GM12872 (cell line): Measurements from ENCODE around the gene CROCC2.

Experiments used
- TF ChIP-seq, protein P1 (sequence below): IDR thresholded peaks from 3 replicates; pipeline ENCODE4 v1.5.1; 2011; ENCODE audit warnings: low read depth, mild to moderate bottlenecking, low read length, moderate library complexity; ENCODE audit not compliant: insufficient read depth

The CROCC2 gene

DNA sequence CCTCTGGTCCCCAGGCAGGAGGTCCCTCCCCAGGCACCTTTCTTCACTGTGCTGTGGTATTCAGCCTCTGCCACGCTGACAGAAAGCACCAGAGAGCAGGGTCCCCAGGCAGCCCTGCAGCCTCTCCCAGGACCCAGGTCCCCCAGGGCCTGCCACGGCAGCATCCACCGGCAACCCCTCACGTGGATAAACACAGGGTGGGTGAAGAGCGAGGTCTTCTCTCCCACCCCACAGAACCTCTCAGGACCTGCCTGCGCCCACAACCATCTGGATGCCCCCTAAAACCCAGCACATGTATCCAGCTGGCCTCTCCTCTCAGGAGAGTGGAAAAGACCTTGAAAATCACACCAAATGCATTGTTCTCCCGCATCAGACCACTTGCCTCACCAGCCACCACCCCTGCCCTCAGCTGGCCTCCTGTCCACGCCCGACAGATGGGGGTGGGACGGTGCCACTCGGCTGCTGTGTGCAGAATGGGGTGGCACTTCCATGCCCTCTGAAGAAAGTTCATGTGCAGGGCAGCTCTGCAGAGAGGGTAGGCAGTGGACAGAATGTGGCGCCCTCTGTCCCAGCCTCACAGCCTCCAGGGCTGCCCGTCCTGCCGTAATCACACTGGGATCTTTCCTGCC, 4.0 kb upstream of the CROCC2 start:
- TF ChIP-seq, protein P1, sequence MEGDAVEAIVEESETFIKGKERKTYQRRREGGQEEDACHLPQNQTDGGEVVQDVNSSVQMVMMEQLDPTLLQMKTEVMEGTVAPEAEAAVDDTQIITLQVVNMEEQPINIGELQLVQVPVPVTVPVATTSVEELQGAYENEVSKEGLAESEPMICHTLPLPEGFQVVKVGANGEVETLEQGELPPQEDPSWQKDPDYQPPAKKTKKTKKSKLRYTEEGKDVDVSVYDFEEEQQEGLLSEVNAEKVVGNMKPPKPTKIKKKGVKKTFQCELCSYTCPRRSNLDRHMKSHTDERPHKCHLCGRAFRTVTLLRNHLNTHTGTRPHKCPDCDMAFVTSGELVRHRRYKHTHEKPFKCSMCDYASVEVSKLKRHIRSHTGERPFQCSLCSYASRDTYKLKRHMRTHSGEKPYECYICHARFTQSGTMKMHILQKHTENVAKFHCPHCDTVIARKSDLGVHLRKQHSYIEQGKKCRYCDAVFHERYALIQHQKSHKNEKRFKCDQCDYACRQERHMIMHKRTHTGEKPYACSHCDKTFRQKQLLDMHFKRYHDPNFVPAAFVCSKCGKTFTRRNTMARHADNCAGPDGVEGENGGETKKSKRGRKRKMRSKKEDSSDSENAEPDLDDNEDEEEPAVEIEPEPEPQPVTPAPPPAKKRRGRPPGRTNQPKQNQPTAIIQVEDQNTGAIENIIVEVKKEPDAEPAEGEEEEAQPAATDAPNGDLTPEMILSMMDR: no peak

DNA sequence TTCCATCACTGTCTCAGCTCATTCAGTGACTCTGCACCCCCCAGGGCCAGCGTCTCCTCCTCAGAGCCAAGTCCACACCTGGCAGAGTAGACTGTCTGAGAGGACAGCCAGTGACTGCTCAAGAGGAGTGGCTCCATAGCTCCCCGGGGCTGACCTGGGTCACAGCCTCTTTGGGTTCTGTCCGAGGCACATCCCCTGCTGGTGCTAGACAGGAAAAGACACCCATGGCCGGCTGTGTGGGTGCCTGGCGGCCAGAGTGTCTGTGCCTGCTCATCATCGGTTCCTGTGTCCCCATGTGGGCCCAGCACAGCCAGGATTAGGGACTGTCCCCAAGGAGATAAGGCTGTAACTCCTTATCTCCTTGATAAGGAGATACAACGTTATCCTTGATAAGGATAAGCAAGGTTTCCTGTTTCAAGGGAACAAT, 3.5 kb upstream of the CROCC2 start:
- TF ChIP-seq, protein P1: no peak

DNA sequence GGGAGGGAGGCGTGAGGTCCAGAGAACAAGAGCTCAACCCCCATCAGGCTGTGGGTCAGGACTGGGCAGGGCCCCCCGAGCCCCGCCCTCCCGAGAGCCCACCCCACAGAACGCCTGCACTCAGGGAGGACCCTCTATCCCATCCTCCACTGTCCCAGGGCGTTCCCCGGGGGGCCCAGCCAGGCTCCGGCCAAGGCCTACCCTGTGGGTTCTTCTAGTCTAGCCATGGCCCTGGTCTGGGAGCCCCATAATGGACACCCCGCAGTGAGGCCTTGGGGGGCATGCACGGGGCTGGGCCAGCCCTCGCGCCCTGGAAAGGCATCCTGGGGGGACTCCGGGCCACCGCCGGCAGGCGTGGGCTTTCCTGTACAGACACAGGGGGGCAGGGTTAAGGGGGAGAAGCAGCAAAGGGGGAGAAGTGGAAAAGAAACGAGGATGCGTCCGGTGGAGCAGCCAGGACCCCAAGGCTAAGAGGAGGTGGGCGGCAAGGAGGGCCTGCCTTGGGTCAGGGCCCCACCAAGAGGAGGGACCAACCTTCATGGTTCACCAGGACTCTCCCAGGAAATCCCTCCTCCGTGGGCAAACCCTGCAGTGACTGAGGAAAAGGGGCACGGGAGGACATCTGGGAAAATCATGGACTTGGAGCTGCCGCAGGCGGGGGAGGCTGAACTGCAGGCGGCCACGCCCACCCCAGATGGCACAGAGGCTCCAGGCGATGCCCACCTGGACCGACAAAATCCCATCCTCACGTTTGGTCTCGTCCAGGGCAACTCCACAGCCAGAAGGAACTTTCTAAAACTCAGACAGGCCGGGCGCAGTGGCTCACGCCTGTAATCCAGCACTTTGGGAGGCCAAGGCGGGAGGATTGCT, 2.7 kb upstream of the CROCC2 start:
- TF ChIP-seq, protein P1: no peak

DNA sequence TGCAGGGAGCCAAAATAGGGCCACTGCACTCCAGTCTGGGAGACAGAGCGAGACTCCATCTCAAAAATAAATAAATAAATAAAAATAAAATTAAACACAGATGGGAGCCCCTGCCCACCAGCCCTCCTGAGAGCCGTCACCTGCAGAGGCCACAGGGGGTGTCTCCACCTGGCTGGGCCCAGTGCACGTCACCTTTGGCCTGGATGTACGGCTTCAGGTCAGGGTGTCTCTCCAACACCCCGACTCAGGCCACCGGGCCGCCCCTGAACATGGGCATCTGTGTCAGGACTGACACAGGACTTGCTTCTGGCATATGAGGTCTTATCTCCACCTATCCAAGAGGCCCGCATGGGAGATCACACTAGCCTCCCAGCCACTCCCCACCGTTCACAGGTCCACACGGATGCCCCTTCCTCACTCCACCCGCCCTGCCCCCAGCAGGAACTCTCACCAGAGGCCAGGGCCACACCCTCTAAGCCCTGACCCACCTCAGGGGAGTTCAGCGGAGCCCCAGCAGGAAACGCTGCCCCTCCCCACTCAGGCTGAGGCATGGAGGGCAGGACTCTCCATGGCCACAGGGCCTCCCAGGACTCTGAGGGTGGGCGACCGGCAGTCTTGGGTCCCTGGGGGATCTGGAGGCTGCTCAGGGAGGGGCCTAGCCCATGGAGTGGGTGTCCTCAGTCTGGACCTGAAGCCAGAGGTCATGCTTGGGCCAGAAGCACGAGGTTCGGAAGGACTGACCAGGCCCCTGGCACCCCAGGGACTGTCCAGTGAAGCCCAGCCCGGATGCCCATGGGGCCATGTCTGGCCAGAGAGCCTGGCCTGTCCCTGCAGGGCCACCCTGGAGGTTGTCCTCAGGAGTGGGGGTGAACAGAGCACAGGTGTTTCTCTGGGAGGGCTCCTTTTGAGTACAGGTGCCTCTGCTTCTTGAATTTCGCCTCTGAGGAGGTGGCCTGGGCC, 1.6 kb upstream of the CROCC2 start:
- TF ChIP-seq, protein P1: no peak

DNA sequence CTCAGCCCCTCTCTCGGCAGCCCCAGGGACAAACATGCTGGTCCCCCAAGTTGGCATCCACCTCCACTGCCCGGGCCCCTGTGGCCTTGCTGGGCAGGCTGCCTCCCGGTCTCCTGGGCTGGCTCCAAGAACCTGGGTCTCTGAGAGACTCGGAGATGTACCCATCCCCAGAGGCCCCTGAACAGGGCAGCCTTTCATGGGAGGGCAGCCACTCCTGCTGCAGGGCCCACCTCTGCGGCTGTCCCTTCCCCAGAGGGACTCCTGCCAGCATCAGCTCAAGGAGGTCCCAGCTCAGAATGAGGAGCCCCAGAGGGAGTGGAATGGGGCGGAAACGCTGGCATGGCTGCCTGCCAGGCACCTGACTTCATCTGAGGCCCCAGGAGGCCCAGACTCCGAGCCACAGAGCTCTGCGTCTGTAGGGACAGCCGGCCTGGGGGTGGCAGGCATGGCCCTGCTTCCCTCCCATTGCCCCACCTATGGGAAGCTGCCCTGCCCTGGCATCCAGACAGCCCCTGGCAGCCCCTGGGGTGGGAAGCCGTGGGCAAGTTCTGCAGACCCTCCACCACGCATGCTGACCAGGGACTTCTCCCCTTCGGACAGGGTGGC, 857 bp upstream of the CROCC2 start:
- TF ChIP-seq, protein P1: no peak

DNA sequence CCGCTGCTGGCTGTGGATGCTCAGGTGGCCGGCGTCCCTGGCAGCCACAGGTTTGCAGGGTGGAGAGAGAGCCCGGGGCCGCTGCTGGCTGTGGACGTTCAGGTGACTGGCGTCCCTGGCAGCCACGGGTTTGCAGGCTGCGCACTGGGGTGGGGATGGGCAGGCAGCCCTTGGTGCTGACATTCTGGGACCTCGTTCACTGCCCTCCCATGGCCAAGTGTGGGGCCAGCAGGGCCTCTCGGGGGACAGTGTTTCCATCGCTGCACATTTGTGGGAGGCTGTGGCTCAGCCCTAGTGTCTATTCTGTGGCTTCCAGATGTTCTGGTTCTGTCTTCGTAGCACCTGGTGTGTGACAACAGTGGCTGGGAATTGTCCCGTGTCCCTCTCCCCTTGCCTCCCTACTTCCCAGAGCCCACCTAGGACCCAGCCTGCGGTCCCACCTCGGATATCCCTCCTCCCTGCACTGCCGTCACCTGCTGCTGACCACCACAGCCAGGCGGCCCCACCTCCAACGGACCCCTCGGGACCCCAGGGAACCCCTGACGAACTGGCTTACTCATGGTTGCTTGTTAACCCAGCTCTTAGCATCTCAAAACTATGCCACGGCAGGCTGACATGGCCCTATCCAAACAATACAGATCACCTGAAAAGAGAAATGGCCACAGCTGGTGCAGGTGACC, 915 bp downstream of the CROCC2 start:
- TF ChIP-seq, protein P1: no peak
